Measurements from ENCODE around the gene AGPAT2. TPM values are rescaled to one million over a fixed set of nuclear protein-coding genes. Genes with fewer than 3 reads are reported as not detected.

Gene AGPAT2
- total RNA-seq, 1 experiment from 2014 or later, result 30.4 TPM

DNA sequence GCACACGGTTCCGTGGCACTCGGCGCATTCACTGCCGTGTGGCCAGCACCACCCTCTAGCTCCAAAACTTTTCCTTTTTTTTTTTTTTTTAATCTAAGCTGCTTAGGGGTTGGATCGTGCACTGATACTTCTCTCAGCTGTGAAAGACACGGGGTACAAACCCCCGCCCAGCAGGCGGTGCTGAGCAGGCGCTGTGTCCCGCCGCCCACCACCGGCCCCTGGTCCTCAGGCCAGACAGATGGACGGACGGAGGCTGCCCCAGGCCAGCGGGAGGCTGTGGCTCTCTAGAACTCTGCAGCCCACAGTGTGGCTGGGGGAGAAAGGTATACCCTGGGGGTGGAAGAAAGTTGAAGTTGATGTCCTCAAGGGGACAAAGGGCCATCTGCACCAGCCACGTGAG, 6.2 kb downstream of the AGPAT2 start:
- Mint-ChIP-seq H3K9me3 (ENCODE audit: unreplicated experiment) (no peaks in the 10 kb centered on the region), H3K4me3 (ENCODE audit: unreplicated experiment) (no peak overlapping the region), H3K27ac (ENCODE audit: low read depth, unreplicated experiment) (no peak overlapping the region), H3K36me3 (ENCODE audit: insufficient read depth, unreplicated experiment) (no peaks in the 10 kb centered on the region), H3K4me1 (ENCODE audit: insufficient read depth, unreplicated experiment) (no peaks in the 10 kb centered on the region), H3K27me3 (ENCODE audit: insufficient read depth, unreplicated experiment) (no peaks in the 10 kb centered on the region)
- intact Hi-C loops (cut with micrococcal nuclease), result no loop called here
- TF ChIP-seq, protein P1, sequence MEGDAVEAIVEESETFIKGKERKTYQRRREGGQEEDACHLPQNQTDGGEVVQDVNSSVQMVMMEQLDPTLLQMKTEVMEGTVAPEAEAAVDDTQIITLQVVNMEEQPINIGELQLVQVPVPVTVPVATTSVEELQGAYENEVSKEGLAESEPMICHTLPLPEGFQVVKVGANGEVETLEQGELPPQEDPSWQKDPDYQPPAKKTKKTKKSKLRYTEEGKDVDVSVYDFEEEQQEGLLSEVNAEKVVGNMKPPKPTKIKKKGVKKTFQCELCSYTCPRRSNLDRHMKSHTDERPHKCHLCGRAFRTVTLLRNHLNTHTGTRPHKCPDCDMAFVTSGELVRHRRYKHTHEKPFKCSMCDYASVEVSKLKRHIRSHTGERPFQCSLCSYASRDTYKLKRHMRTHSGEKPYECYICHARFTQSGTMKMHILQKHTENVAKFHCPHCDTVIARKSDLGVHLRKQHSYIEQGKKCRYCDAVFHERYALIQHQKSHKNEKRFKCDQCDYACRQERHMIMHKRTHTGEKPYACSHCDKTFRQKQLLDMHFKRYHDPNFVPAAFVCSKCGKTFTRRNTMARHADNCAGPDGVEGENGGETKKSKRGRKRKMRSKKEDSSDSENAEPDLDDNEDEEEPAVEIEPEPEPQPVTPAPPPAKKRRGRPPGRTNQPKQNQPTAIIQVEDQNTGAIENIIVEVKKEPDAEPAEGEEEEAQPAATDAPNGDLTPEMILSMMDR (IDR thresholded peaks at IDR 0.05; ENCODE audit: unreplicated experiment), result no peak
- BruUV-seq (replicated peaks), result no TSS peak
- CTCF ChIA-PET, result interaction anchor here (1.0 kb wide), 1 partner anchor 342 kb away, joined by 3 read pairs; no protein-coding TSS in a partner anchor
- POLR2A ChIA-PET, result no interaction called here
- DNase-seq (ENCODE audit: unreplicated experiment), result no peak

DNA sequence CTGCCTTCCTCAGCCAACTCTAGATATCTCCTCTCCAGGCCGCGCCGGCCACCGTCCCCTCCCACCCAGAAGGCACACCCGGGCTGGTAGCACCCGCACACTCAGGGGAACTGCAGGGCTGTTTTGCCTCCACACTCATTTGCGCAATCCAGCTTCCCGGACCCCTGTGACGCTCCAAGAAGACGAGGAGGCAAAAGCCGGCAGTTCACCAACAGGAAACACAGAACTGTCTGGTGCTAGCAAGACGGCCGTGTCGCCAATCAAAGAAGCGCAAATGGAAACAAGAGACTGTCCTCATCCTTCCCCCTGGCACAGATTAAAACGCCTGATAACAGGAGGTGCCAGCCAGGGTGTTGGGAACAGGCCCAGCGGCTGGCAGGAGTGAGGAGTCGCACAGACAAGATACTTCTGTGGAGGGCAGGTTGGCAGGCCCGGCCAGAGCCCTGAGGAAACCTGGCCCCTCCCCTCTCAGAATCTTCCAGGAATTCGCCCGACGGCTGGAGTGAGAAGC, 7.8 kb downstream of the AGPAT2 start:
- no peaks in the 10 kb centered on the region for H3K36me3 Mint-ChIP-seq (ENCODE audit: insufficient read depth, unreplicated experiment)
- H3K9me3 Mint-ChIP-seq (ENCODE audit: unreplicated experiment), result no peaks in the 10 kb centered on the region
- POLR2A ChIA-PET, result no interaction called here
- H3K27me3 Mint-ChIP-seq (ENCODE audit: insufficient read depth, unreplicated experiment), result no peaks in the 10 kb centered on the region
- TF ChIP-seq, protein P1 (IDR thresholded peaks at IDR 0.05; ENCODE audit: unreplicated experiment), result no peak
- no peak for DNase-seq (ENCODE audit: unreplicated experiment)
- intact Hi-C loops (cut with micrococcal nuclease), result no loop called here
- H3K4me1 Mint-ChIP-seq (ENCODE audit: insufficient read depth, unreplicated experiment), result no peaks in the 10 kb centered on the region
- BruUV-seq (replicated peaks), result no TSS peak
- H3K27ac Mint-ChIP-seq (ENCODE audit: low read depth, unreplicated experiment), result no peak overlapping the region
- H3K4me3 Mint-ChIP-seq (ENCODE audit: unreplicated experiment), result no peak overlapping the region
- CTCF ChIA-PET, result no interaction called here

DNA sequence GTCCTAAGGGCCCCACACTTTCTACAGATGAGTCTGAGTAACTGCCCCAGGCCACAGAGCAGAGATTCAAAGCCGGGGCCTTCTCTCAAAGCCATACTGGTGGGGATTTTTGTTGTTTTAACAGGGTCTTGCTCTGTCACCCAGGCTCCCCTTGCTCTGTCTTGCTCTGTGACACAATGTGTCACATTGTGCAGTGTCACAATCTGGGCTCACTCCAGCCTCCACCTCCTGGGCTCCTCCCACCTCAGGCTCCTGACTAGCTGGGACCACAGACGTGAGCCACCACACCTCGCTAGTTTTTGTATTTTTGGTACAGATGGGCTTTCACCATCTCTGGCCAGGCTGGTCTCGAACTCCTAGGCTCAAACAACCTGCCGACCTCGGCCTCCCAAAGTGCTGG, 8.6 kb downstream of the AGPAT2 start:
- no peak overlapping the region for H3K27ac Mint-ChIP-seq (ENCODE audit: low read depth, unreplicated experiment)
- H3K4me1 Mint-ChIP-seq (ENCODE audit: insufficient read depth, unreplicated experiment), result no peaks in the 10 kb centered on the region
- no TSS peak for BruUV-seq (replicated peaks)
- ChIA-PET POLR2A (no interaction called here), CTCF (no interaction called here)
- DNase-seq (ENCODE audit: unreplicated experiment), result no peak
- intact Hi-C loops (cut with micrococcal nuclease), result no loop called here
- no peaks in the 10 kb centered on the region for H3K9me3 Mint-ChIP-seq (ENCODE audit: unreplicated experiment)
- no peaks in the 10 kb centered on the region for H3K36me3 Mint-ChIP-seq (ENCODE audit: insufficient read depth, unreplicated experiment)
- no peaks in the 10 kb centered on the region for H3K27me3 Mint-ChIP-seq (ENCODE audit: insufficient read depth, unreplicated experiment)
- H3K4me3 Mint-ChIP-seq (ENCODE audit: unreplicated experiment), result no peak overlapping the region
- TF ChIP-seq, protein P1 (IDR thresholded peaks at IDR 0.05; ENCODE audit: unreplicated experiment), result no peak

DNA sequence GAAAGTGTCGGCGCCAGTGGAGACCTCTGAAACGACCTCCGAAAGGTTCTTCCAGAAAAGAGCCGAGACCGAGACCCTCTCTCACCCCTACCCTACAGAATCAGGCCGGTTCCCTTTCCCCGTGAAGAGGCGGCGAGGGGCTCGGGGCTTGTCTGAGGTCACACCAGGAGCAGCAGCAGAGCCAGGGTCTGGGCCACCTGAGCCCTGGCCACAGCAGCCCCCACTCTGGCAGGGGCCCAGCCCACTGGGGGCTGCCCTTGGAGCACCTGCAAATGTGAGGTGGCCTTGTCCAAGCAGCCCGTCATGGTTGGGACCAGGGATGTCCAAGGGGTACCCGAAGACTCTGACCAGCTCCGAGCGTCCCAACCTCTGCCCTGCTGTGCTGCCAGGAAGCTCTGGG, 9.2 kb downstream of the AGPAT2 start:
- TF ChIP-seq, protein P1 (IDR thresholded peaks at IDR 0.05; ENCODE audit: unreplicated experiment), result no peak
- Mint-ChIP-seq H3K27ac (ENCODE audit: low read depth, unreplicated experiment) (no peak overlapping the region), H3K4me3 (ENCODE audit: unreplicated experiment) (no peak overlapping the region), H3K36me3 (ENCODE audit: insufficient read depth, unreplicated experiment) (peaks cover 3% of the 10 kb centered on the region), H3K9me3 (ENCODE audit: unreplicated experiment) (no peaks in the 10 kb centered on the region), H3K27me3 (ENCODE audit: insufficient read depth, unreplicated experiment) (no peaks in the 10 kb centered on the region), H3K4me1 (ENCODE audit: insufficient read depth, unreplicated experiment) (no peaks in the 10 kb centered on the region)
- DNase-seq (ENCODE audit: unreplicated experiment), result no peak
- no TSS peak for BruUV-seq (replicated peaks)
- intact Hi-C loops (cut with micrococcal nuclease), result no loop called here
- CTCF ChIA-PET, result no interaction called here
- POLR2A ChIA-PET, result no interaction called here

All from MCF 10A (cell line).